Sigmoid colon (tissue), 7 donors: ENCODE results near the gene OR9I1. TPM values are rescaled to one million over a fixed set of nuclear protein-coding genes. Genes with fewer than 3 reads are reported as not detected.

Experiments
- DNase-seq: peaks from one replicate; pipeline ENCODE4 v3.0.0-alpha.2; 2019
- H3K27ac ChIP-seq, 4 donors: fragments of 200-600 bp; sonication (generic); one replicate each; pipeline ENCODE4 v1.5.1; 2016 to 2019; ENCODE audit warnings: mild to moderate bottlenecking in 1 of 4
- H3K27me3 ChIP-seq, 3 donors: fragments of 200-600 bp; sonication (generic); one replicate each; pipeline ENCODE4 v1.5.1; 2019; ENCODE audit warnings: mild to moderate bottlenecking in 1 of 3
- H3K36me3 ChIP-seq, 4 donors: fragments of 200-600 bp; sonication (generic); one replicate each; pipeline ENCODE4 v1.5.1; 2016 to 2019
- H3K4me1 ChIP-seq, 4 donors: fragments of 200-600 bp; sonication (generic); one replicate each; pipeline ENCODE4 v1.5.1; 2017 to 2019
- H3K4me3 ChIP-seq, 4 donors: fragments of 200-600 bp; sonication (generic); one replicate each; pipeline ENCODE4 v1.5.1; 2017 to 2019; ENCODE audit warnings: mild to moderate bottlenecking in 2 of 4, moderate library complexity in 1 of 4
- H3K9me3 ChIP-seq, 4 donors: fragments of 200-600 bp in 3 of 4; sonication (generic) in 3 of 4; one replicate each; pipeline versions ENCODE4 v1.5.1 to v1.6.1; 2013 to 2019
- CTCF ChIP-seq, 4 experiments: fragments of 450-650 bp in 3 of 4; fragments of 200-600 bp in 1 of 4; IDR thresholded peaks; one replicate each; pipeline ENCODE4 v1.5.1; 2016 to 2019; ENCODE audit warnings: antibody characterized with exemption in 4 of 4, mild to moderate bottlenecking in 3 of 4, moderate library complexity in 2 of 4
- EP300 ChIP-seq, 4 donors: sonication (generic); formaldehyde crosslinking; IDR thresholded peaks; one replicate each; pipeline ENCODE4 v1.6.1; 2017; ENCODE audit warnings: antibody characterized with exemption in 4 of 4
- POLR2A ChIP-seq, 2 donors: fragments of 450-650 bp; IDR thresholded peaks; one replicate each; pipeline ENCODE4 v1.6.1; 2016; ENCODE audit warnings: antibody characterized with exemption in 2 of 2, mild to moderate bottlenecking in 2 of 2, moderate library complexity in 2 of 2
- POLR2AphosphoS5 ChIP-seq, 4 donors: sonication (generic); formaldehyde crosslinking; IDR thresholded peaks; one replicate each; pipeline ENCODE4 v1.6.1; 2017; ENCODE audit warnings: antibody characterized with exemption in 4 of 4
- WGBS, 2 donors: extraction: QIAGEN DNeasy Blood & Tissue Kit; methylation state at CpG; one replicate each; pipeline ENCODE4 v1.1.7; 2013; 5-methylcytosine and 5-hydroxymethylcytosine counted together
- intact Hi-C: fragments of 100-400 bp; cut with DNase I; formaldehyde crosslinking; loops from one replicate; pipeline ENCODE4 v1.15.1; 2023
- polyA plus RNA-seq, 3 donors: library from polyadenylated mRNA; stranded (reverse); fragments of 200-250 nt; gene quantifications; one replicate each; pipeline ENCODE4 v1.2.3, GENCODE V29; 2013
- total RNA-seq, 4 donors: library from RNA; depleted of rRNA; stranded (reverse); fragments of >200 nt; gene quantifications; one replicate each; pipeline ENCODE4 v1.1.0, GENCODE V29; 2016
- donor health status: healthy with polysubstance abuse.
- donor health status: Bipolar disorder and iron deficiency.
- donor health status: healthy.

Gene OR9I1
- total and polyA plus RNA-seq, 7 donors: not detected

- Histone ChIP-seq H3K36me3 (no peaks in the 10 kb centered on the region), H3K4me1 (no peaks in the 10 kb centered on the region), H3K27me3 (no peaks in the 10 kb centered on the region), H3K27ac (no peak overlapping the region), H3K4me3 (no peak overlapping the region), H3K9me3 (no peaks in the 10 kb centered on the region)
- intact Hi-C loops: no loop called here
- 75 to 92% methylated on average over 1 of the region's 1 CpG for WGBS, 2 donors
- TF ChIP-seq CTCF (IDR thresholded peaks at IDR 0.05): no peak
- DNase-seq: no peak
Measured at GRCh38 chr11:58121096-58121495, 4.2 kb downstream of the OR9I1 start.

- TF ChIP-seq CTCF (IDR thresholded peaks at IDR 0.05): no peak
- TF ChIP-seq POLR2A (IDR thresholded peaks at IDR 0.05): no peak
- TF ChIP-seq EP300 (IDR thresholded peaks at IDR 0.05): no peak
- TF ChIP-seq POLR2AphosphoS5 (IDR thresholded peaks at IDR 0.05): no peak
- intact Hi-C loops: no loop called here
- Histone ChIP-seq H3K27ac (no peak overlapping the region), H3K36me3 (no peaks in the 10 kb centered on the region), H3K27me3 (no peaks in the 10 kb centered on the region), H3K4me1 (no peaks in the 10 kb centered on the region), H3K9me3 (peaks cover 0 to 7% (median 3%) of the 10 kb centered on the region in 4 donors), H3K4me3 (no peak overlapping the region)
- DNase-seq: no peak
- WGBS, 2 donors: 47 to 71% methylated on average over 2 of the region's 2 CpGs
Measured at GRCh38 chr11:58097437-58097836, 27.9 kb downstream of the OR9I1 start.

DNA sequence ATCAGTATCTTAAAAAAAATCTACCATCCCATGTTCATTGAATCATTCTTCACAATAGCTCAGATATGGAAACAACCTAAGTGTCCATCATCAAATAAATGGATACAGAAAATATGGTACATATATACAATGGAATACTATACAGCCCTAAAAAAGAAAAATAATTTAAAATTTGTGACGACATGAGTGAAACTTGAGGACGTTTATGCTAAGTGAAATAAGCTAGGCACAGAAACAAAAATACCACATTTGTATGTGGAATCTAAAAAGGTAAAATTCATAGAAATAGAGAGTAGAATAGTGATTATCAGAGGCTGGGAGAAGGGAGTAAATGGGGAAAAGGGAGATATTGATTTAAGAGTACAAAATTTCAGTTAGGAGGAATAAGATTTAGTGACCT is 38.8 kb downstream of the OR9I1 start:
- TF ChIP-seq EP300 (IDR thresholded peaks at IDR 0.05) (no peak), CTCF (IDR thresholded peaks at IDR 0.05) (no peak), POLR2A (IDR thresholded peaks at IDR 0.05) (no peak), POLR2AphosphoS5 (IDR thresholded peaks at IDR 0.05) (no peak)
- no peak overlapping the region for H3K4me3 ChIP-seq
- no peak overlapping the region for H3K27ac ChIP-seq
- peaks cover 0 to 3% (median 0%) of the 10 kb centered on the region in 4 donors for H3K9me3 ChIP-seq
- H3K36me3 ChIP-seq: no peaks in the 10 kb centered on the region
- DNase-seq: no peak
- no peaks in the 10 kb centered on the region for H3K27me3 ChIP-seq
- intact Hi-C loops: no loop called here
- H3K4me1 ChIP-seq: no peaks in the 10 kb centered on the region
- 69 to 74% methylated on average over 2 of the region's 2 CpGs for WGBS, 2 donors

GRCh38 chr11:58075781-58076180 is 49.5 kb downstream of the OR9I1 start:
- Histone ChIP-seq H3K27ac (no peak overlapping the region), H3K27me3 (no peaks in the 10 kb centered on the region), H3K4me1 (no peaks in the 10 kb centered on the region), H3K36me3 (no peaks in the 10 kb centered on the region), H3K4me3 (no peak overlapping the region), H3K9me3 (no peaks in the 10 kb centered on the region)
- WGBS, 2 donors: 16 to 33% methylated on average over 2 of the region's 2 CpGs
- intact Hi-C loops: no loop called here
- DNase-seq: no peak
- no peak for TF ChIP-seq POLR2AphosphoS5 (IDR thresholded peaks at IDR 0.05)
- no peak for TF ChIP-seq POLR2A (IDR thresholded peaks at IDR 0.05)
- no peak for TF ChIP-seq EP300 (IDR thresholded peaks at IDR 0.05)
- no peak for TF ChIP-seq CTCF (IDR thresholded peaks at IDR 0.05)

GRCh38 chr11:58070585-58070984 is 54.7 kb downstream of the OR9I1 start:
- H3K36me3 ChIP-seq: no peaks in the 10 kb centered on the region
- DNase-seq: no peak
- WGBS, 2 donors: 86 to 95% methylated on average over 1 of the region's 1 CpG

More at GRCh38 chr11:58070585-58070984, 54.7 kb downstream of the OR9I1 start:
- Histone ChIP-seq H3K4me3 (no peak overlapping the region), H3K27me3 (no peaks in the 10 kb centered on the region), H3K4me1 (no peaks in the 10 kb centered on the region), H3K9me3 (no peaks in the 10 kb centered on the region), H3K27ac (no peak overlapping the region)
- intact Hi-C loops: no loop called here
- no peak for TF ChIP-seq EP300 (IDR thresholded peaks at IDR 0.05)
- no peak for TF ChIP-seq POLR2A (IDR thresholded peaks at IDR 0.05)
- no peak for TF ChIP-seq CTCF (IDR thresholded peaks at IDR 0.05)
- no peak for TF ChIP-seq POLR2AphosphoS5 (IDR thresholded peaks at IDR 0.05)
